ENCODE results near the gene ZC3H6.
"Not testable (repeated sequence)": the region's sequence is repeated elsewhere in the genome, so short reads cannot be mapped to it uniquely, and the experiment has no call there.

GRCh38 chr2:112282066-112282465, 6.7 kb downstream of the ZC3H6 start:
- TF ChIP-seq CTCF, EZH2phosphoT487 (IDR thresholded peaks at IDR 0.05; ENCODE audit: low read length): not testable (repeated sequence)
